NCI-H1092 treated with DMSO at 0.1 percent for 48 hours (cell line): Measurements from ENCODE around the gene NOXA1.
"Not testable (repeated sequence)": the region's sequence is repeated elsewhere in the genome, so short reads cannot be mapped to it uniquely, and the experiment has no call there.

Experiments used
- DNase-seq: peaks from one replicate; lab custom pipeline; 2025; lab: John Stamatoyannopoulos, UW

NOXA1 gene

GRCh38 chr9:137422604-137423513 is at the start of gene NOXA1, which contains the start of gene EXD3:
TSS of gene NOXA1 (plus strand) at chr9:137423393. CDS start at chr9:137423530, 137 bp downstream.
TSS of gene EXD3 (minus strand) at chr9:137423162. CDS start at chr9:137395357, 27,805 bp downstream.
- DNase-seq = peak; percentile 86

- DNase-seq = no peak
These were observed 49.6 kb upstream of the NOXA1 start for GRCh38 chr9:137373611-137373980.

GRCh38 chr9:137374131-137374845 is 48.9 kb upstream of the NOXA1 start:
- DNase-seq = no peak

- no peak for DNase-seq
These were observed 47.7 kb upstream of the NOXA1 start for GRCh38 chr9:137375321-137376058.

GRCh38 chr9:137376386-137376785 is 46.8 kb upstream of the NOXA1 start:
- DNase-seq = no peak

- DNase-seq = not testable (repeated sequence)
These were observed 44.3 kb upstream of the NOXA1 start for GRCh38 chr9:137378688-137379410.

- no peak for DNase-seq
These were observed 43.4 kb upstream of the NOXA1 start for GRCh38 chr9:137379761-137380161.

- no peak for DNase-seq
These were observed 43.0 kb upstream of the NOXA1 start for GRCh38 chr9:137380171-137380570.

- DNase-seq = no peak
These were observed 42.6 kb upstream of the NOXA1 start for GRCh38 chr9:137380606-137381005.

GRCh38 chr9:137381501-137382443 is 41.4 kb upstream of the NOXA1 start:
- no peak for DNase-seq

GRCh38 chr9:137382444-137383080 is 40.6 kb upstream of the NOXA1 start:
- no peak for DNase-seq

- peak; percentile 20 for DNase-seq
These were observed 40.0 kb upstream of the NOXA1 start for GRCh38 chr9:137383081-137383783.

GRCh38 chr9:137383784-137384756 is 39.1 kb upstream of the NOXA1 start:
- DNase-seq = no peak

- DNase-seq = no peak
These were observed 38.0 kb upstream of the NOXA1 start for GRCh38 chr9:137385061-137385655.

- DNase-seq = not testable (repeated sequence)
These were observed 36.6 kb upstream of the NOXA1 start for GRCh38 chr9:137386507-137387113.

- DNase-seq = no peak
These were observed 35.9 kb upstream of the NOXA1 start for GRCh38 chr9:137387114-137387890.
